ENCODE data around the gene CTNNA3. TPM values are rescaled to one million over a fixed set of nuclear protein-coding genes. Genes with fewer than 3 reads are reported as not detected.

Gene CTNNA3
- total and polyA plus RNA-seq, 4 donors = 0.38 to 8.9 (median 5.2) TPM

GRCh38 chr10:67618116-67618515 lies 77.9 kb downstream of the CTNNA3 start:
- 49 to 63% methylated on average over 3 of the region's 3 CpGs for WGBS, 2 donors
- Histone ChIP-seq H3K27ac (ENCODE audit: low read depth in 1 of 2, low read length in 2 of 2) (no peak overlapping the region), H3K27me3 (ENCODE audit: control insufficient read depth in 1 of 2, insufficient read depth in 2 of 2, low read length in 1 of 2) (no peaks in the 10 kb centered on the region), H3K4me1 (ENCODE audit: control insufficient read depth in 1 of 2, insufficient read depth in 2 of 2, low read length in 2 of 2) (no peaks in the 10 kb centered on the region), H3K36me3 (ENCODE audit: control insufficient read depth in 1 of 2, insufficient read depth in 2 of 2, low read length in 1 of 2) (no peaks in the 10 kb centered on the region), H3K4me3 (ENCODE audit: low read length in 2 of 2) (no peak overlapping the region), H3K9me3 (ENCODE audit: control insufficient read depth, low read length) (no peaks in the 10 kb centered on the region)
- ATAC-seq (ENCODE audit: low FRiP score) = no peak
- DNase-seq = no peak
- intact Hi-C loops (cut with DNase I) = no loop called here

GRCh38 chr10:67612577-67613537 lies 83.1 kb downstream of the CTNNA3 start:
- intact Hi-C loops (cut with DNase I) = no loop called here
- H3K4me3 ChIP-seq (ENCODE audit: low read length in 2 of 2) = no peak overlapping the region
- no peaks in the 10 kb centered on the region for H3K27me3 ChIP-seq (ENCODE audit: control insufficient read depth in 1 of 2, insufficient read depth in 2 of 2, low read length in 1 of 2)
- no peaks in the 10 kb centered on the region for H3K4me1 ChIP-seq (ENCODE audit: control insufficient read depth in 1 of 2, insufficient read depth in 2 of 2, low read length in 2 of 2)
- H3K9me3 ChIP-seq (ENCODE audit: control insufficient read depth, low read length) = no peaks in the 10 kb centered on the region
- H3K27ac ChIP-seq (ENCODE audit: low read depth in 1 of 2, low read length in 2 of 2) = no peak overlapping the region
- no peaks in the 10 kb centered on the region for H3K36me3 ChIP-seq (ENCODE audit: control insufficient read depth in 1 of 2, insufficient read depth in 2 of 2, low read length in 1 of 2)
- ATAC-seq (ENCODE audit: low FRiP score) (no peak), DNase-seq (no peak)
- WGBS, 2 donors = 85 to 91% methylated on average over 10 of the region's 10 CpGs

DNA sequence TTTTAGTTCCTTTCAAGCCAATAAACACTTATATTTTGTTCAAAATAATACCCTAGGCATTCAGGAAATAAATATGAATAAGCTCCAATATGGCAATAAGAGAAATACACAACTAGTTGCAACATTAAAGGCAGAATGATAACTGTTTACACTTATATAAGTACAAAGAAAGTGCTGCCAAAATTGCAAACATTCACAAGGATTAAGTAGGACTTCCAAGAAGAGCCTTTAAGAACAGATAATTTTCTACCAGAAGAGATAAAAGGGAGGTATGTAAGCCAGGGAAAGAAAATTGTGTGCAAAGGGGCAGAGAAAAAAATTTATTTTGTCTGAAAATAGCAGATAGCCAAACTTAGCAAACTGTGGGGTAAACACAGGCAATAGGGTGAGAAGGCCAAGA lies 83.8 kb downstream of the CTNNA3 start:
- no peak for ATAC-seq (ENCODE audit: low FRiP score)
- H3K4me1 ChIP-seq (ENCODE audit: control insufficient read depth in 1 of 2, insufficient read depth in 2 of 2, low read length in 2 of 2) = no peaks in the 10 kb centered on the region
- no peaks in the 10 kb centered on the region for H3K9me3 ChIP-seq (ENCODE audit: control insufficient read depth, low read length)
- intact Hi-C loops (cut with DNase I) = no loop called here
- H3K27me3 ChIP-seq (ENCODE audit: control insufficient read depth in 1 of 2, insufficient read depth in 2 of 2, low read length in 1 of 2) = no peaks in the 10 kb centered on the region
- no peak overlapping the region for H3K4me3 ChIP-seq (ENCODE audit: low read length in 2 of 2)
- H3K36me3 ChIP-seq (ENCODE audit: control insufficient read depth in 1 of 2, insufficient read depth in 2 of 2, low read length in 1 of 2) = no peaks in the 10 kb centered on the region
- DNase-seq = no peak
- H3K27ac ChIP-seq (ENCODE audit: low read depth in 1 of 2, low read length in 2 of 2) = no peak overlapping the region

DNA sequence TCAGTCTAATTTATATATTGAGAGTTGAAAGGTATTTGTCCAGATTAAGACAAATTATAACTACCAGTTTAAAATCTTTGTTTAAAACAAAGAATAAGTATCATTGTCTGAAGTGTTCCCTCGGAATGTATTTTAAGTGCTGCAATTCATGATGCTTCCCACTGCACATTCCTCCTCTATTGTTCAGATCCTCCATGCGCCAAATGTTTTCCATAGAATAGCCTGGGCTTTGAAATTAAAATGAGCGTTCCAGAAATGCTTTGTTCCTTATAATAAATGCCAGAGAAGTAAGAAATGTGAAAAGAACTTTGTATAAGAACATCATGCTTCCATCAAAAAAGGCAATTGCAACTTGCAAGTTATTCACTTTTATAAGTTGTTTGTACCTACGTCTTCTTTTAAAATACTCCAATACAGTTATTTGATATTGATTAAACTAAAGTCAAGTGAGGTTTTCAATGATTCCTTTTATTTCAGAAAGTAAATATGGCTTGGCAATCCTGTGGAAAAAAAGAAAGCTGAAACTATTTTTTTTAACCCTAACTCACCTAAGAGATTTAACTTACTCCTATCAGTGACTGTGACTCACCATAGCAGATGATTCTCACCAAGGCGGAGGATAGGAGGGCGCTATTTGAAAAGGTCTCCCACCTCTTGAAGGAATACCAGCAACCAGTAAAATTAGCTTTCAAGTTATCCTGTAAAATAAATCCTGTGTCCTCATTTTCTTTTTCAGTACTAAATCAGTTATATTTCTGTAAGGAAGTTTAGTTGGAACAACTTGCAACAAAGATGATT lies 85.8 kb downstream of the CTNNA3 start:
- Histone ChIP-seq H3K4me1 (ENCODE audit: control insufficient read depth in 1 of 2, insufficient read depth in 2 of 2, low read length in 2 of 2) (peaks cover 2 to 3% of the 10 kb centered on the region in 2 donors), H3K4me3 (ENCODE audit: low read length in 2 of 2) (no peak overlapping the region), H3K27me3 (ENCODE audit: control insufficient read depth in 1 of 2, insufficient read depth in 2 of 2, low read length in 1 of 2) (no peaks in the 10 kb centered on the region), H3K27ac (ENCODE audit: low read depth in 1 of 2, low read length in 2 of 2) (no peak overlapping the region), H3K9me3 (ENCODE audit: control insufficient read depth, low read length) (no peaks in the 10 kb centered on the region), H3K36me3 (ENCODE audit: control insufficient read depth in 1 of 2, insufficient read depth in 2 of 2, low read length in 1 of 2) (no peaks in the 10 kb centered on the region)
- intact Hi-C loops (cut with DNase I) = no loop called here
- ATAC-seq (ENCODE audit: low FRiP score) (no peak), DNase-seq (no peak)
- 71 to 76% methylated on average over 6 of the region's 6 CpGs for WGBS, 2 donors

GRCh38 chr10:67608001-67608400 lies 88.0 kb downstream of the CTNNA3 start:
- DNase-seq (no peak), ATAC-seq (ENCODE audit: low FRiP score) (no peak)
- 97 to 99% methylated on average over 2 of the region's 2 CpGs for WGBS, 2 donors
- H3K4me3 ChIP-seq (ENCODE audit: low read length in 2 of 2) = no peak overlapping the region
- H3K9me3 ChIP-seq (ENCODE audit: control insufficient read depth, low read length) = no peaks in the 10 kb centered on the region
- H3K36me3 ChIP-seq (ENCODE audit: control insufficient read depth in 1 of 2, insufficient read depth in 2 of 2, low read length in 1 of 2) = peaks cover 0 to 2% of the 10 kb centered on the region in 2 donors
- peaks cover 2 to 3% of the 10 kb centered on the region in 2 donors for H3K4me1 ChIP-seq (ENCODE audit: control insufficient read depth in 1 of 2, insufficient read depth in 2 of 2, low read length in 2 of 2)
- intact Hi-C loops (cut with DNase I) = no loop called here
- H3K27me3 ChIP-seq (ENCODE audit: control insufficient read depth in 1 of 2, insufficient read depth in 2 of 2, low read length in 1 of 2) = no peaks in the 10 kb centered on the region
- H3K27ac ChIP-seq (ENCODE audit: low read depth in 1 of 2, low read length in 2 of 2) = no peak overlapping the region

DNA sequence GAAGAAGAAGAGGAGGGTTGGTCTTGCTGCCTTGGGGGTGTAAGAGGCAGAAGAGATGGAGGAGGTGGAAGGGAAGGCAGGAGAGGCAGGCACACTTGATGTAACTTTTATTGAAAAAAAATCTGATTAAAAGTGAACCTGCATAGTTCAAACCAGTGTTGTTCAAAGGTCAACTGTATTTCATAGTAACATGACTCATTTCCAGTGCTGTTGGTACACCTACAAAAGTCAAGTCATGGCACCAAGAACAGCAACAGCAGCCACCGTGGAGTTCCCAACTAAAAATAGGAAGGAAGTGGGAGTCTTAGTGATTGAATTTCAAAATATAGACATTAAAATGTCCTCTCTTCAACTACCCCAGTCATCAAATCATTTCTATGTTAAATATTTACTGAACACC lies 88.5 kb downstream of the CTNNA3 start:
- ATAC-seq (ENCODE audit: low FRiP score) (no peak), DNase-seq (no peak)
- intact Hi-C loops (cut with DNase I) = no loop called here
- H3K36me3 ChIP-seq (ENCODE audit: control insufficient read depth in 1 of 2, insufficient read depth in 2 of 2, low read length in 1 of 2) = peaks cover 0 to 2% of the 10 kb centered on the region in 2 donors
- WGBS, 2 donors = 4 to 7% methylated on average over 1 of the region's 1 CpG
- peaks cover 2 to 3% of the 10 kb centered on the region in 2 donors for H3K4me1 ChIP-seq (ENCODE audit: control insufficient read depth in 1 of 2, insufficient read depth in 2 of 2, low read length in 2 of 2)
- no peaks in the 10 kb centered on the region for H3K9me3 ChIP-seq (ENCODE audit: control insufficient read depth, low read length)
- no peak overlapping the region for H3K27ac ChIP-seq (ENCODE audit: low read depth in 1 of 2, low read length in 2 of 2)
- no peaks in the 10 kb centered on the region for H3K27me3 ChIP-seq (ENCODE audit: control insufficient read depth in 1 of 2, insufficient read depth in 2 of 2, low read length in 1 of 2)
- H3K4me3 ChIP-seq (ENCODE audit: low read length in 2 of 2) = no peak overlapping the region

DNA sequence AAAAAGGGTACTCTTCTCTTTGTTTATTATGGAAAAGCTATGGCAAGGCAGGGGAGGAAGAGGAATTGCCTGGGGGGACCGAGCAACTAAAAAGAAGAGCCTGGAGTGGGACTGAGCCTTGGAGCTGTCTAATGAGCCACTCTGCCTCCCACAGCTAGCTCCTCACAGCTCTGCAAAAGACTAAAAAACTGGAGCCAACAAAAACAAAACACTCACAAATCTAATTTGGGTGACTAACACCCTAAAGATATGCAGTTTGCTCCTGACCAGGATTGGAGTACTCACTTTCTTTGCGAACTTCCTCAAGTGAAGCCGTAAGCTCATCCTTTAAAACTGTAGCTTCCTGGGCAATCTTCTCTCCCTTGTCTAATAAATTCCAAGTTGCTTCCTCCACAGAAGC lies 89.4 kb downstream of the CTNNA3 start:
- 24 to 25% methylated on average over 3 of the region's 3 CpGs for WGBS, 2 donors
- H3K4me1 ChIP-seq (ENCODE audit: control insufficient read depth in 1 of 2, insufficient read depth in 2 of 2, low read length in 2 of 2) = peaks cover 2 to 3% of the 10 kb centered on the region in 2 donors
- no peak overlapping the region for H3K4me3 ChIP-seq (ENCODE audit: low read length in 2 of 2)
- no peaks in the 10 kb centered on the region for H3K27me3 ChIP-seq (ENCODE audit: control insufficient read depth in 1 of 2, insufficient read depth in 2 of 2, low read length in 1 of 2)
- H3K36me3 ChIP-seq (ENCODE audit: control insufficient read depth in 1 of 2, insufficient read depth in 2 of 2, low read length in 1 of 2) = peaks cover 0 to 2% of the 10 kb centered on the region in 2 donors
- no peak for ATAC-seq (ENCODE audit: low FRiP score)
- H3K27ac ChIP-seq (ENCODE audit: low read depth in 1 of 2, low read length in 2 of 2) = no peak overlapping the region
- H3K9me3 ChIP-seq (ENCODE audit: control insufficient read depth, low read length) = no peaks in the 10 kb centered on the region
- DNase-seq = no peak
- intact Hi-C loops (cut with DNase I) = no loop called here

- no peaks in the 10 kb centered on the region for H3K27me3 ChIP-seq (ENCODE audit: control insufficient read depth in 1 of 2, insufficient read depth in 2 of 2, low read length in 1 of 2)
- ATAC-seq (ENCODE audit: low FRiP score) (no peak), DNase-seq (no peak)
- no peak overlapping the region for H3K27ac ChIP-seq (ENCODE audit: low read depth in 1 of 2, low read length in 2 of 2)
- no peaks in the 10 kb centered on the region for H3K9me3 ChIP-seq (ENCODE audit: control insufficient read depth, low read length)
- no peak overlapping the region for H3K4me3 ChIP-seq (ENCODE audit: low read length in 2 of 2)
- 95 to 96% methylated on average over 3 of the region's 3 CpGs for WGBS, 2 donors
- intact Hi-C loops (cut with DNase I) = no loop called here
- H3K4me1 ChIP-seq (ENCODE audit: control insufficient read depth in 1 of 2, insufficient read depth in 2 of 2, low read length in 2 of 2) = peaks cover 2 to 3% of the 10 kb centered on the region in 2 donors
- peaks cover 0 to 2% of the 10 kb centered on the region in 2 donors for H3K36me3 ChIP-seq (ENCODE audit: control insufficient read depth in 1 of 2, insufficient read depth in 2 of 2, low read length in 1 of 2)
These were observed 92.3 kb downstream of the CTNNA3 start for GRCh38 chr10:67603701-67604100.
